KG1 (cell line): ENCODE results near the gene RAD51D.
"Not testable (repeated sequence)": the region's sequence is repeated elsewhere in the genome, so short reads cannot be mapped to it uniquely, and the experiment has no call there.

ENCODE experiments used
- DNase-seq: peaks from one replicate; lab custom pipeline; 2025; lab: John Stamatoyannopoulos, UW

The RAD51D gene

GRCh38 chr17:35065880-35066279, 53.8 kb downstream of the RAD51D start:
- no peak for DNase-seq

DNA sequence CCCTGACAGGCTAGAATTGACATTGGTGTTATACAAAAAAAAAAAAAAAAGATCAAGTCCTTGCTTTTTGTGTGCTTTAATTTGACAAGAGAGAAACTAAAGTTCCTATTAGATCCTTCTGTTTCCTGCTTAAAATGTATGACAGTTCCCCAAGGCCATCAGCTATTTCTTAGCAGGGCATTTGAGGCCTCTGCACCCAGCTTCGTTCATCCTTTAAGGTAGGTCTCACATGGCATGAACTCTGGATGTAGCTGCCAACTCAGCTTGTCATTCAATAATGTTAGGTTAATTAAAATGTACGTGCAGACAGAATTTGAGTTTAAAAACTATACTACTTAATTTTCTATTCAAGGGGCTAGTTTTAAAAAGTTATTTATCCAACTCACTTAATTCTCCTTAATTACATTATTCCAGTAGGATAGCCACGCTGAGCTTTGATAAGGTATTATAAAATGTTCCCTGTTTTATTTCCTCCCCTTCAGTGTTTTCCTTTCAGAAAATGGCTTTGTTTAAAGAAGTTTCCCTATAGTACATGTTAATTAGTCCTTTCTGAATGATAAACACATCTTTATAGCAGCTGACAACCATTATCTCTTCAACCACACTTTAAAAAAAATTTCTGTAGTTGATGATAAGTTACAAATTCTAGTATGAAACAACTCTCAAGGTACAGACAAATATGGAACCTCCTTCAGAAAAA, 55.0 kb downstream of the RAD51D start:
- no peak for DNase-seq

DNA sequence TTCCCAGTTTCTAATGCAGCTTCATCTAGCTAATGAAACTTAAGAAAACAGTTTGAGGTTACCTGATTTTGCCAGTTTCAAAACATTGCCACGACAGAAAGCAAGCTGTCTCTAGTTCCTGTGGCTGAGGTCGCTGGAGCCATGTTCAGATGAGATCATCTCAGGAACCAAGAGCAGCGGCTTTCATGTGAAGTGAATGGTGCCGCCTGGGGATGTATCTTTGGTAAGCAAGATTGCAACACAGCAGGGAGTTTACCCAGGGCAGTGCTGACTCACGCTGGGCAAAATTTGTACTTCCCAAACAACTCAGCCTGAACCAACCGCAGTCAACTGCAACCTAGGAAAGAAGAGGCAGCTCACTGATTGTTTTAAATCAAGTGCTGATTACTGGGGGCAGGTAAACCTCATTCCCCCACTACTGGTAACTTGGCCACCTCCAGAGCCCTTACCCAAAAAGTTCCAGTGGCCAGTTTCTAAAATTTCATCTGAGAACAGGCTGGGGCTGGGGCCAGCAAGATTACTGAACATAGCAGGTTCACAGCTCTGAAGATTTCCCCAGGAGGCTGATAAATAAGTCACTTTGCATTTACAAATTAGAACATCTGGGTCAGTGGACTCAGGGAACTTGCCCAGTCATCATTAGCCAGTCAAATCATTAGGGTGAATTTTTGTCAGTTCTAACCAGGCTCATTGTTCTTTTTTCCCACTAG, 56.0 kb downstream of the RAD51D start, which contains the start of gene RFFL:
RFFL (minus strand) TSS at position 194 of the 710 bp plus-strand sequence. CDS start 37,154 bp downstream, outside the sequence.
- peak; percentile 45 for DNase-seq

- DNase-seq, result no peak
Observed at GRCh38 chr17:35062308-35062707, 57.4 kb downstream of the RAD51D start.

GRCh38 chr17:35057332-35057915, 62.2 kb downstream of the RAD51D start:
- no peak for DNase-seq

DNA sequence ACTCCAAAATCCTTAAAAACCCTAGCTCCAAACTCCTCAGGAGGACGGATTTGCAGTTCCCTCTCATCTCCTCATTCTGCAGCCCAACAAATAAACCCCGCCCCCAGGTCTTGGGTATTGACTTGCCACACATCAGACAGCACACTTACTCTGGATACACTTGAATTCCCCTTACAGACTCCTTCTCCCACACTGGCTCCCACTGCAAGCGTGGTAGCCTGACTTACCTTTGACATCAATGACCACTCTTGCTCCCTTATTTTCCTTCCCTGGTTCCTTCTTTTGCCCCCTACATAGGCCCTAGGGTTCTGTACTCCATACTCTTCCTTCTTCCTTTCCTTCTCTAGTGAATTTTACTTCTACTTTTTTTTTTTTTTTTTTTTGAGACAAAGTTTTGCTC, 63.6 kb downstream of the RAD51D start:
- DNase-seq, result no peak

DNA sequence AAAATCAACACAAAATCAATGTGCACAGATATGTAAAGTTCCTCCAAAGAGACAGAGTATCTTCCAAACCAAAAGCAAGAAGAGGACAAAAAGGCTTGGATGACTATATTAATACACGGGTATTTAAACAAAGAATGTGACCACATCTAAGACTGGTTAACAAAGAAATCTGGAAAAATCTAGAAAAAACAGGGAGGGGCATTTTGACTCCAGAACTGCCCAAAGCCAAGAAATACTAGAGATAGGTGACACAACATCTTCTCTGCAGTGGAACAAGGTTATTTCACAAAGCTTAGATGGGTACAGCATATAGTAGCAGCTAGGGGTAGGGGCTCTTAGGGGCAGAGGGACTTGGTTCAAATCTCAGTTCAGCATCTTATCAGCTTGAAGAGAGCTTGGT, 66.5 kb downstream of the RAD51D start:
- no peak for DNase-seq

- no peak for DNase-seq
Observed at GRCh38 chr17:35052780-35053179, 66.9 kb downstream of the RAD51D start.

GRCh38 chr17:35052241-35052610, 67.4 kb downstream of the RAD51D start:
- DNase-seq, result no peak

- peak; percentile 56 for DNase-seq
Observed at GRCh38 chr17:35051579-35052240, 68.0 kb downstream of the RAD51D start.

- peak; percentile 78 for DNase-seq
Observed at GRCh38 chr17:35051183-35051578, 68.5 kb downstream of the RAD51D start.

GRCh38 chr17:35050170-35050569, 69.5 kb downstream of the RAD51D start:
- DNase-seq, result no peak

DNA sequence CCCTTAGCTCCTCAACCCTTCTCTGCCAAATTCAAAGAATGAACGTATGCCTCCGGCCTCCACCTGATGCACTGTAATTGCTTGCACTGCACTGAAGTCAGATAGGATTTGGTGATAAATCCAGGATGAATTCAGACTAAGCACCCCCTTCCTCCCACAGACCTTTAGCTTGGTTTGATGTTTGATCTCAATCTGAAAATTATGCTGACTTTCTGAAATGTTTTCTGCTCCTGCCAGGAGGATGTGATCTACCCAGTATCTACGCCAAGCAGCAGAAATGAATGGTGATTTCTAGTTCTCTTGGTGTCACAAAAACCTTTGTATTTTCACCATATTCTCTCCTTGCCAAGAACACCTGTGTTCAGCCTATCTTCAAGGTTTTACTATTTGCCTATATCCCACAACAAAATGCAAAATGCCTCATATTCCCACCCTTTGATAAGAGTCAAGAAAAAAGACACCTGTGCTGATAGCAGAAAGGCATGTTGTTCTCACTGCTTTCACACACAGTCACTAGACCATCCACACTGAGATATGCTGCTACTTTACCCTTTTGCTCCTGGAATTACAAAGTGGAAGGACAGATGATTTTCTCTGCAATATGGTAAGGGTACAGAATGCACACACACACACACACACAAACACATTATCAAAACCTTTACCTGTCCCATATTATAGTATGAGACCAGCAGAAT, 70.8 kb downstream of the RAD51D start:
- no peak for DNase-seq

DNA sequence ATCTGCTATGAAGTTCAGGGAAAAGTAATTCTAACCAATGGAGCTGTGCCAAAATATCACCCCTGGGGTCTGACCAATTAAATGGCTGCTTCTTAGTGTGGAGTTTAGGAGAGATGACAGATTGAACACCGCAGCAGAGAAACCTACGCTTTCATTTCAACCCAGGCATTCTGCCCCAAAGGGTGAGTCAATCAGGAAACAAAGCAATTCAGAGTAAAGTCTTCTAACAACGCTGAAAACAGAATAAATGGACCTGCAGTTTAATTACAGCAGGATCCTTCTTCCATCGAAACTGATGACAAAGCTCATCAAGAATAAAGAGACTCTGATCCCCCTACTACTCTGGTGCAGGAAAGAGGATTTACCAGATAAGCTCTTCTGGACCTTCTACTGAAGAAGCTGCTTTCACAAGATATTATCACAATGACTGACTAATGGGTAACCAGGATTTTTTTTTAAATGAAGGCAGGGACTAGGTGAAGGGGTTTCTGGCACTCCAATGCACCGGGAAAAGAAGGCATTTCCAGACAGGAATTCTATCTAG, 72.8 kb downstream of the RAD51D start:
- no peak for DNase-seq

GRCh38 chr17:35046245-35046644, 73.4 kb downstream of the RAD51D start:
- no peak for DNase-seq

DNA sequence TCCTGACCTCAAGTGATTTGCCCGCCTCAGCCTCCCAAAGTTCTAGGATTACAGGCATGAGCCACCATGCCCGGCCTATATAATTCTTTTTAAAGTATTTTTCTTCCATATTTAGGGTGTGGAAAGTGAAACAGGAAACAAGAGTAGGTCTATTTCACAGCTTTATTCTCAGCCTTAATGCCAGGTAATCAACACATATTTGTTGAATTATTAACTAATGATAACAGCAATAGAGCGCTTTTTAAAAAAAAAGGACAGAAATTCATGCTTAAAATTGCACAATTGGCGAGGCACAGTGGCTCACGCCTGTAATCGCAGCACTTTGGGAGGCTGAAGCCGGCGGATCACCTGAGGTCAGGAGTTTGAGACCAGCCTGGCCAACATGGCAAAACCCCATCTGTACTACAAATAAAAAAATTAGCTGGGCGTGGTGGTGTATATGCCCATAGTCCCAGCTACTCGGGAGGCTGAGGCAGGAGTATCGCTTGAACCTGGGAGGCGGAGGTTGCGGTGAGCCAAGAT, 74.1 kb downstream of the RAD51D start:
- DNase-seq, result not testable (repeated sequence)

DNA sequence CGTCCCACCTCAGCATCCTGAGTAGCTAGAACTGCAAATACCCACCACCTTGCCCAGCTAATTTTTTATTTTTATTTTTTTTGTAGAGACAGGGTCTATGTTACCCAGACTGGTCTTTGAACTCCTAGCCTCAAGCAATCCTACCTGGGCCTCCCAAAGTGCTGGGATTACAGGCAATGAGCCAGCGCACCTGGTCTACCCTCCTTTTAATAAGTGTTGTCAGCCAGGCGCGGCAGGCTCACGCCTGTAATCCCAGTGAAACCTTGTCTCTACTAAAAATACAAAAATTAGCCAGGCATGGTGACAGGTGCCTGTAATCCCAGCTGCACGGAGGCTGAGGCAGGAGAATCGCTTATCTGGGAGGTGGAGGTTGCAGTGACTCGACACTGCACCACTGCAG, 75.5 kb downstream of the RAD51D start:
- no peak for DNase-seq
